GM18511 (cell line): ENCODE measurements around the gene EXOC7.

Experiments used
- ATAC-seq: cut with Tn5 transposase; IDR thresholded peaks from one replicate; pipeline ENCODE4 v1.9.1; 2021; ENCODE audit warnings: mild to moderate bottlenecking, moderate library complexity; ENCODE audit not compliant: unreplicated experiment

Gene EXOC7

DNA sequence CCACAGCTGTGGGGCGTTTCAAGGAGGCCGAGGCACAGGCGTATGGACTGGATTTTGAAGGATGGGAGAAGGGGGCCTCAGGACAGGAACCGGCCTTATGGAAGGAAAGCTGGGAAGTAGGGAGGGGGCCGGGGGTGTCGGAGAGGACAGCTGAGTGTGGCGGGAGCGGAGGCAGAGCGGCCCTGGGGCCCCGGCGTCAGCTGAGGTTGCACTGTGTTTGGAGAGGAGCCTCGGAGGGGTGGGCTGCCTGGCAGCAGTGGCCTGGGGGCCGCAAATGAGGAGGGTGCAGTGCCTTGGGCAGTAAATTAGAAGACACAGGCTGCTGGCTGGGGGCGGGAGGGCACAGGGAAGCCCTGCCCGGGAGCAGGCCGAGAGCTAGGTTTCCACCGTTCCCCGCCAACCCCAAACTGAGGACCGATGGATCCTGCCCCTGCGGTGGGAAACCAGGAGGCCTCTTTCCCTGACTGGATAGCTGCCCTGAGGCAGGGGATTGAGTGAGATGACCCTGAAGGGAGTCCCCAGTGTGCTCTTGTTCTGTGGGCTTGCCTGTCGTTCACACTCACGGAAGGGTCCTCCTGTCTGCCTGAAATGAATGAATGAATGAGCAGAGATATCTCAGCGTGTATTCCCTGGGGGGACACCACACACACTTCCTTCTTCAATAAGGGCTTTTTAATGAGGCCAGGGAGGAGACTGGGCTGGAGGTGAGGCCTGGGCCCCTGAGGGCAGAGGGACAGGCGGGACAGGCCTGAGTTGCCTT, 19.0 kb upstream of the EXOC7 start:
- no peak for ATAC-seq

DNA sequence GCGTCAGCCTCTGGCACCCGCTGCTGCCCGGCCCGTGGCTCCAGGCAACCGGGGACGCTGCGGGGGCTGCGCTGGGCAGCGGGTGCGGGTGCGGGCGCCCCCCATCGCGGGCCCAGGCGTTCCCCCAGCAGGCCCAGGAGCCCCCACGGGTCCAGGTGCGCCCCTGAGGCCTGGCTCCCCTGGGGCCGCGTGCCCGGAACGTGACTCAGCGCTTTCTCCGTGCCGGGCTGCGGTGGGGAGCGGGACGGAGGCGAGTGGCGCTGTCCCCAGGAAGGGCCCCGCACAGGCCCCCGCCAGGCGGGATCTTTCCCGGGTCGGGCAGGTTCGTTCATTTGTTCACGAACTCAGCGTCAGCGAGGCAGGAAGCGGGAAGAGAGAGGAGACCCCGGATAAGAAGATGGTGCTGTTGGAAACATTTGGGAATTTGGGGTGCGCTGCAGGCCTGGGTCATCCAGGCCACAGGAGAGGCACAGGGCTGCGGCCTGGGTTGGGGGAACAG, 18.4 kb upstream of the EXOC7 start:
- no peak for ATAC-seq

DNA sequence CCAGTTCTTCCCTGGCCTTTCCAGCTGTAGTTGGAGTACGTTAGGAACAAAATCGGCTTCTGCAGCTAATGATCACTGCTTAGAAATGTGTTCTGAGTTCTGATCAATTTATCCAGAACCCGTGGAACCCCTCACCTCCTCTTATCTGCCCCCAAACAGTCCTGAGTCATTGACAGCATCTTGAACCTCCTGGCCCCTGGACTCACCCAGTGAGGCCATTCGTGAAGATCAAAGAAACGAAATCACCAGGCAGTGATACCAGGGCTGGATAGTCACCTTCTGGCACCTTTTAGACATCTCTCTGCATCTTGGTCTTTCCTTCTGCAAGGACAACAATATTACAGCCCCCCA, 17.0 kb upstream of the EXOC7 start:
- no peak for ATAC-seq

DNA sequence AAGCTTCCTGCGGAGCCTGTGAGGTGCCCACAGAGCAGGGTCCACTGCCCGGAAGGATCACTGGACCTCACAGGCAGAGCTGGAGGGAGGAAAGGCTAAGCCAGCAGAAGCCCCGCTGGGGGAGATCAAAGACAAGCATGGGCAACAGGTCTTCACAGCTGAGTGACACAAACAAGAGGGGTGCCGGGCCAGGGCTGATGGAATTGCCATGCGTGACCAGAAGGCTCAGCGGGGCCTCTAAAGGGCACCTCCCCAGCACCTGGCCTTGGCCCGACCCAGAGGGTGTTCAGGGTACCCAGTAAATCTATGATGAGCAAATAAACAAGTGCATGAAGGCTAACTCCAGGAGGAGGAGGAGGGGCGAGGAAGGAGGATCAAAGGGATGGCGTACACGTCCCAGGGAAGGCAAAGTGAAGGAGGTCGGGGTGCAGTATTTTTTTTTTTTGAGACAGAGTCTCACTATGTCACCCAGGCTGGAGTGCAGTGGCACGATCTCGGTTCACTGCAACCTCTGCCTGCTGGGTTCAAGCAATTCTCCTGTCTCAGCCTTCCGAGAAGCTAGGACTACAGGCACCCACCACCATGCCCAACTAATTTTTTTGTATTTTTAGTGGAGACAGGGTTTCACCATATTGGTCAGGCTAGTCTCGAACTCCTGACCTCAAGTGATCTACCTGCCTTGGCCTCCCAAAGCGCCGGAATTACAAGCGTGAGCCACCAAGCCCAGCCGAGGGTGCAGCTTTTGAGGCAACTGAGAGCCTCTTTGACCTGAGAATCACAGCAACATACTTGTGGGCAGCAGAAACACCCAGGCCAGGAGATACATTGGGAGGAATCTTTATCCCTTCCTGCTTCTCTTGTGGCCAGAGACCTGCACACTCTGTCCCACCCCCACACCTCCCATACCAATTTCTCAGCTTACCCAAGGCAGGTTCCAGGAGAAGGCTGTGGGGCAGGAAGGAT, 16.1 kb upstream of the EXOC7 start:
- ATAC-seq, result no peak

DNA sequence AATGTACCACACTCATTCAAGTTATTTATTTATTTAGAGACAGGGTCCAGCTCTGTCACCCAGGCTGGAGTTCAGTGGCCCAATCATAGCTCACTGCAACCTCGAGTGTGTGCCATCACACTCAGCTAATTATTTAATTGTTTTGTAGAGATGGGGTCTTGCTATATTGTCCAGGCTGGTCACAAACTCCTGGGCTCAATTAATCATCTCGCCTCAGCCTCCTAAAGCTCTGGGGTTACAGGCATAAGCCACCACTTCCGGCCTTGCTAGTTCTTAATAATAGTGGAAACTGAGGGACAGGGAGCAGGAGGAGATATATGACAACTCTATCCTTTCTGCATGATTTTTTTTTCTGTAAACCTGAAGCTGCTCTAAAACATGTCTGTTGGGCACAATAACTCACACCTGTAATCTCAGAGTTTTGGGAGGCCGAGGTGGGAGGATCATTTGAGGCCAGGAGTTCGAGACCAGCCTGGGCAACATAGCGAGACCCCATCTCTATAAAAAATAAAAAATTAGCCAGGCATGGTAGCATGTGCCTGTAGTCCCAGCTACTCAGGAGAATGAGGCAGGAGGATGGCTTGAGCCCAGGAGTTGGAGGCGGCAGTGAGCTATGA, 11.7 kb upstream of the EXOC7 start:
- no peak for ATAC-seq

DNA sequence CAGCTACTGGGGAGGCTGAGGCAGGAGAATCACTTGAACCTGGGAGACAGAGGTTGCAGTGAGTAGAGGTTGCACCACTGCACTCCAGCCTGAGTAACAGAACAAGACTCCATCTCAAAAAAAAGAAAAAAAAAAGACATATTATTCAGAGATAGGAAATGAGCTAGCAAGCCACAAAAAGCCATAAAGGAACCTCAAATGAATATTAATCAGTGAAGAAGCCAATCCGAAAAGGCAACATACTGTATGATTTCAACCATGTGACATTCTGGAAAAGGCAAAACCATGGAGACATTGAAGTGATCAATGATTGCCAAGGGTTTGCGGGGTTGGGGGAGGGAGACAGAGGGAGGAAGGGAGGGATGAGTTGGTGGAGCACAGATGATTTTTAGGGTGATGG, 8.4 kb upstream of the EXOC7 start:
- no peak for ATAC-seq

DNA sequence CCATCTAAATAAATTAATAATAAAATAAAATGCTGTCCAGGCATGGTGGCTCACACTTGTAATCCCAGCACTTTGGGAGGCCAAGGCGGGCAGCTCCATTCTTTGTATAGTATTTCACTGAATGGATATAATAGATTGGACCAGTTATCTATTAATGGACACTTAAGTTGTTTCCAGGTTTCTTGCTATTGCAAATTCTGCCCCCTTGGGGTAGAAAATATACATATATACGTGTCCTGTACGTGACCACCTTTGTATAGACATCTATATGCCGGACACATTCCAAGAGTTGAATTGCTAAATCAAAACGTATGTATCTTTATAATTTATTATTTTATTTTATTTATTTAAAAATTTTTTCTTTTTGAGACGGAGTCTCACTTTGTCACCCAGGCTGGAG, 3.9 kb upstream of the EXOC7 start:
- no peak for ATAC-seq

DNA sequence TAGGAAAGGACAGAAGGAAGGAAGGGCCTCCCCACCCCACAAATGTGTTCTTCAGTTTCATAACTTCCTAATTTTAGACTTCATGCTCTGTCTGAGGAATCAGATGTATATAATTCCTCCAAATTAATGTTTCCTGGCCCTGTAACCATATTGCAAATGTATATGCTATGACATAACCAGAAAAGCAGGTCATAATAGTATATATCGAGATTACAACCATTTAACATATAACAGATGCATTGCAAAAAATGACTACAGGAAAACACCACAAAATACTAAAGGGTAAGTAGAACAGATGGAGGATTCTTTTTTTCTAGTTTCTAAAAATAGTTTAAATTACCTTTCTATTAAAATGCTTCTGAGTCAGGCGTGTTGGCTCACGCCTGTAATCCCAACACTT, 3.1 kb upstream of the EXOC7 start:
- ATAC-seq, result no peak

DNA sequence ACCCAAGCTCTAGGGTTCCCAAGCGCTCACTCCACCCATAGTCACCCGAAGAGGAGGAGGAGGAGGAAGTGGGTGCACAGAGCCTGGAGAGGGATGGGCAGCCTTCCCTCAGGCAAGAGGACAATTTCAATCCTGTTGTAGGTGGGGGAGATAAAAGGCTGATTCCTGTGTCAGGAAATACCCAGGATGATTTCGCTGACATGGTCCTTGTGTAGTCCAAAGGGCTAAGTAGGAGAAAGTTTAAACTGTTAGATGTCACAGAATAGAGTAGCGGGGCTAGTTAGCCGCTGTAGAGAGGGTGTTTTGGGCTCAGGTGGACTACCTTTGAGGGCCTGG, 1.3 kb upstream of the EXOC7 start:
- no peak for ATAC-seq

DNA sequence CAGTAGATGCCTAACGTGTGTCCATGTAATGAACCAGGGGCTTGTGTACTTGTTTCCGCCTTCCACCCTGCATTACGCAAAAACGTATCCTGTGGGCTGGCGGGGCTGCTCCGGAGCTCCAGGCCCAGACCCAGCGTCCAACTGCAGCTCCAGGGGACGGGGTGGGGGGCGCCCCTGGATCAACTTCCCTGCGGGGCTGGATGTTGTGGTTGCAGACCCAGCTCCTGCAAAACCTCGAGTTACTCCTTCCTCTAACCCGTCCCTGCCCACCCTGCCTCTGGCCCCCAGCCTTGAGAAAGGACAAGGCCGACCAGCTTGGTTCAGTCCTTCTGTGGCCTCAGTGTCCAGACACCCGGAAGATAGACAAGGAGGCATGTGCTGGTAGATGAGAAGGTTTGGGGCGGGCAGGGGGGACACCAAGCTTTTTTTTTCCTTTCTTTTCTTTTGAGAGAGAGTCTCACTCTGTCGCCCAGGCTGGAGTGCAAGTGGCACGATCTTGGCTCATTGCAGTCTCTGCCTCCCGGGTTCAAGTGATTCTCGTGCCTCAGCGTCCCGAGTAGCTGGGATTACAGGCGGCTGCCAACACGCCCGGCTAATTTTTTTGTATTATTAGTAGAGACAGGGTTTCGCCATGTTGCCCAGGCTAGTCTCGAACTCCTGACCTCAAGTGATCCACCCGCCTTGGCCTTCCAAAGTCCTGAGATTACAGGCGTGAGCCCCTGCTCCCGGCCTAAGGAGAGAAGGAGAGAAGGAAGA, 731 bp upstream of the EXOC7 start:
- ATAC-seq, result no peak

DNA sequence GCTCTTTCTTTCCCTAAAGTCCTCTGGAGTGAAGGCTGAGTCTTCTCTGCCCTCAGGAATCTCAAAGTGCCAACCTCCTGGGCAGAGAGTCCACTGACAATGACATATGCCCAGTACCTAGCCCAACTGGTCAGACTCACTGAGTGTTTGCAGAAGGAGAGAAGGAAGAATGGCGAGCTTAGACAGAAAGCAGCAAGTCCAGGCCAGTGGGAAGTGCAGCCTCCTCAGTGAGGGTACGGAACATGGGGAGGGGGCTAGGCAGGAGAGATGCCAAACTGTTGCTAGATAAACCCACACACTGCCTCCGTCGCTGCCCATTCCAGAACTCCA, 678 bp downstream of the EXOC7 start:
- no peak for ATAC-seq

DNA sequence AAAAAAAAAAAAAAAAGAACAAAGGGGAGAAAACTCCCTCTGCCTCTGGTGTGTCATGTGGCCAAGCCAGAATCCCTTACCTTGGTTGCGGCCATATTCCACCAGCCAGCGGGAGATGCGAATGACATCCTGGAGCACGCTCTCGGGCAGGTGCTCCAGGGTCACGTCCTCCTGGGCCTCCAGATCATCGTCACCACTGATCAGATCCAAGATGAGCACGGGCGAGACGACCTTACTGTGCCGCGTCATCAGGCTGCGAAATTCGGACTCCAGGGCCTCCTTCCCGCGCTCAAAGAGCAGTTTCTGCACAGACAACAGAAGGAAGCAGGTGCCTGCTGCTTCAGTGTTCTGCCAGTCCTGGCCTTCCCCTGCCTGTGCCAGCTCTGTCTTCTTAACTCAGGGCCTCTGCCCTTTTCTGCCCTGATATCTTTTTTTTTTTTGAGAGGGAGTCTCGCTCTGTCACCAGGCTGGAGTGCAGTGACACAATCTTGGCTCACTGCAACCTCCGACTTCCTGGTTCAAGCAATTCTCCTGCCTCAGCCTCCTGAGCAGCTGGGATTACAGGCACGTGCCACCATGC, 5.8 kb downstream of the EXOC7 start:
- ATAC-seq, result no peak

DNA sequence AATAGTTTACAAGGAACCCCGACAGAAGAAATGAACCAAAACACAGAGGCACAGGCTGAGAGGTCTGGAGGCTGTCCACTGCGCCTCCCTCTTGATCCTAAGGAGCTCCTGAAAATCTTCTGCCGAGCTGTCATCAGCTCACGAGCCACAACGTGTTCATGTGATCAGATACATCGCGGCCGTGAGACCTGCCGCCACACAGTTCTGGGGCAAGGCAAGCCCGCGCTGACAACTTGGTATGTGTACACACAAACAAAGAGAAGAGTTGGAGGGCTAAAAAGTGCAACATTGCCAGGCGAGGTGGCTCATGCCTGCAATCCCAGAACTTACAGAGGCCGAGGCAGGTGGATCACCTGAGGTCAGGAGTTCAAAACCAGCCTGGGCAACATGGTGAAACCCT, 7.6 kb downstream of the EXOC7 start:
- ATAC-seq, result no peak

DNA sequence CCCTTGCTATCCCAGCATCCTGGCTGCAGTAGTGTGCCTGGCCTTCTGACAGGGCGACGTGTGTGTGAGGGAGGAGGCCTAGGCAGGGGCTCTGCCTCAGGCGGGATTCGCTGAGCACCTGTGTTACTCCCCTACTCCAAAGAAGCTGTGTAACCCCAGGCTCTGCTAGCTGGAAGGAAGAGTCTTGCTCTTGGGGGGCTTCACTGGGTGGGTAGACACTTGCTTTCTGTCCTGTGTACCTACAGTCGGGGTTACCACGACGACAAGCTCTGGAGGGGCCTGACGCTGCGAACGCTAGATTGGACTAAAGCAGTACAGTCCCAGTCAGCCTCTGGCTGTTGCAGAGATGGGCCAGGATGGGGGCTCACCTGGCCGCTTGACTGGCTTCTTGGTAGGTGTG, 9.5 kb downstream of the EXOC7 start:
- ATAC-seq, result no peak

DNA sequence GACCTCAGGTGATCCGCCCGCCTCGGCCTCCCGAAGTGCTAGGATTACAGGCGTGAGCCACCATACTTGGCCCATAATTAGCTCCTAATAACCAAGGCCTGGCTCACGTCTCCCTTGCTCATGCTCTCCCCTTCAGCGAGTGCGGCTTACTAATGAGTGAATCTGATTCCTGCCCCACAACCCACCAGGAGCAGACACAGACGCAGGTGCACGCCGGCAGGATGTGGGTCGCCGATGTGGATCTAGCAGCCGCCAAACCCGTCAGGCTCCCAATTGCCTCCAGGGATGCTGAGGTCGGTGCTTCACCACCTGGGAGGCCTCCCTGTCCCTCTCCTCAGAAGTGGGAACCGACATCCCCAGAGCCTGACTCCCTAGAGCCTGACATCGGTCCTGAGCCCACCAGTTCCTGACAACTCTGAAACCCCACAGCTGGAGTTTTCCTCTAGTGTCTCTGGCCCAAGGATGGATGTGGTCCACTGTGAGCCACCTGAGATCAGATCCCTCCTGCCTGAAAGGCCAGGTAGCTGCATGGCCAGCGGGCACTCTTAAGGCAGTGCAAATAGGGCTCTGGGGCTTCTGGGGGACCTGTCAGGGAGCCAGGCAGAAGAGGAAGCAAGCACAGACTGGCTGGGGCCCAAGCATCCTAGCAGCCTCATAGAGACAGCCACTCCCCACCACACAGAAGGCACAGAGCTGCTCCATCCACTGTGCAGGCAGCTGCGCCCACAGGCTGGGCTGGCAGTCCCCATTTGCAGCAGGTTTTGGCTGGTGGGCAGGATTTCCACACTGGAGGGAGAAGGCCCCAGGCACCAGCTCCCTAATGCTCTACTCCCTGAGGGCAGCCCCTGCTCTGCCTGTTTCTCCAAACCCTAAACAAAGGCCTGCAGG, 10.8 kb downstream of the EXOC7 start:
- no peak for ATAC-seq

DNA sequence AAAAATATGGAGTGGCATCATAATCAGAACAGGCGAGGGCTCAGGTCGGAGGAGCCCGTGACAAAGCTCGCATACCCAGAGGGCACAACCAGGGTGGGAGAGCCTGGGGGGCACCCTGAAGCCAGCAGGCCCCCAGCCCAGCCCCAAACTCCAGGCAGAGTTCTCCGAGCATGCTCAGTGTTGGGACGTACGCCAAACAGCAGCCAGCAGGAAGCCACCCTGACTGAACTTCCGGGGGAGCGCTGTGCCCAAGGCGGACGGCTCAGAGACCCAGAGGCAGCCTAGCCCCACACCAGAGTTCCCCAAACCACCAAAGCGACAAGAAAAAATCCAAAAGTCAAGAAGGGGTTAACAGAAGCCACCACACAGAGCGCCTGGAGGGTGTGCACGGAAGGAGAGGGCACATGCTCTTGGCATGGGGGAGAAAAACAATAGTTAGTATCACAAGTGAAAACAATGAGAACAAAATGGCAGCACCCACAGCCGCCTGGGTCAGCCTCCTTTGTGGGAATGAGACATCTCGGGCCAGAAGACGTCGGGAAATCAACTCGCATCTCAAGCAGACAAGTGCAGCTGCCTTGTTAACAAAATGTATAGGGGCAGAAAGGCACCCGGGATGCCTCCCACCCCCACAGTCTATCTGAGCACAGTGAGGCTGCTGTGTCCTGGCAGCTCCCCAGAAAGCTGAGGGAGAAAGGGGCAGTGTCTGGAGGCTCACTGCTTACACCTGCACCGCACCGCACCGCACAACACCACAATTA, 11.9 kb downstream of the EXOC7 start:
- no peak for ATAC-seq

DNA sequence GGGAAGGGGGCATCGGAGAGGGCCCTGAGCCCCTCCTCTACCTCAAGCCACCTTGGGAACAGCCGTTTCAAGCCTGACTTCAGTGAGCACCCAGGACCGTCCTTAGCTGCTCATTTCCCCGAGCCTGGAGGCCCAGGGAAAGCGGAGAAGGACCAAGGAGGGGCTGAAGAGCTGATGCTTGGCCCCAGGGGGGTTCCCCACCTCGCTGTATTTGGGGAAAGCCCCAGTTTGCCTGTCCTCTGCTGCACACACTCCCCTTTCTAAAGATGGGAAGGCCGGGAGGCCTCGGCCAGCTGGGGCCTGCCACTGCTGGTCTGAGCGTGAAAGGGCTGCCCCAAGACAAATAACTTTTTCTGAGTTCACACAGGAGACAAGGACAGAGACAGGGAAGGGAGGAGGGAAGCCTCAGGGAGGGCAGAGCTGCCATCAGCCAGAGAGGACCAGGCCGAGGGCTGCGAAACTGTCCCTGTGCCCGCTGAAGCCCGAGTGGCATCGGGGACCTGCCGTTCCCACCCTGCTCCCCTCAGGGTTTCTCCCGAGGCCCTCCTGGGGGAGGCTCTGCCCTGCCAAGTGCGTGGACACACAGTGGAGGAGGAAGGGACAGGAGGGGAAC, 13.0 kb downstream of the EXOC7 start:
- no peak for ATAC-seq

DNA sequence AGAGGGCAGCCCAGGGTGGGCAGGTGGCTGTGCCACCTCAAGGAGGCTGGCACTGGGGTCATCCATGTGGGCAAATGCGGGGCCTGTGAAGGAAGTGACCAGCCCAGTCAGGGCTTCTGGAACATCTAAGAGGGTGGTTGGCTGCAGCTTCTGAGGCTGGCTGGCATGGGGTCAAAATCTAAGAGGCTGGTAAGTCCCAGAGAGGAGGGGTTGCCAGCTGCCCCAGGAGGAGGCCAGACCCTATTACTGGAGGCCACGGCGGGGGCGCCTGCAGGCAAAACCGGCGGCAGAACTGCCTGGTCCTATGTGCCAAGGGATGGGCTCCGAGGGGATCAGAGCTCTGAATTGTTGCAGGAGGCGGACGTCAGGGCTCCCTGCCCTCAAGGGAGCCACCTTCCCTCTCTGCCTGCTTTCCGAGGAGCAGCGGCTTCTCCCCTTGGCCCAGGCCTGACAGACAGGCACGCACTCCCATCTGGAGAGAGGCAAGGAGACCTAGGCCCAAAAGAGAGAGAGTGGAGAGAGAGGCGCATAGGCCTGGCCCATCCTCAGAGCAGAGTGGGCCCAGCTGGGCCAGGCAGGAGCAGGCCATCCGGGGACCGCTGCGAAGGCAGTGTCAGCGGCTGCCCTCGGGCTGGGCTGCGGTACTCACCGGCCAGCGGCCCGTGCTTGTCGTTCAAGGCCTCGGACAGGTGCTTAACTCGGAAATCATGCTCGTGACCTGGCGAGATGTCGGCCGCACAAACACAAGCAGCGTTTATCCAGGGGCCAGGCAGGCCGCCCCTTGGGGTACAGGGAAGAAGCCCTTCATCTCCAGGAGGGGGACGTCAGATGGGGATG, 13.7 kb downstream of the EXOC7 start:
- no peak for ATAC-seq
